Thoracic aorta (tissue), 2 donors: ENCODE measurements around the gene AKIRIN1. TPM values are rescaled to one million over a fixed set of nuclear protein-coding genes. Genes with fewer than 3 reads are reported as not detected.
"Not testable (repeated sequence)": the region's sequence is repeated elsewhere in the genome, so short reads cannot be mapped to it uniquely, and the experiment has no call there.

Experiments used
- ATAC-seq: fragments of 150-250 bp; one replicate; pipeline ENCODE4 v1.8.0; 2017; ENCODE audit warnings: low read depth; ENCODE audit not compliant: insufficient number of reproducible peaks, low FRiP score
- DNase-seq: peaks from one replicate; pipeline ENCODE4 v3.0.0-alpha.2; 2020; ENCODE audit warnings: low spot score
- H3K27ac ChIP-seq, 2 donors: fragments of 200-600 bp; sonication (generic); 1 replicate in 1 of 2; 2 replicates in 1 of 2; pipeline ENCODE4 v1.5.1; 2016; ENCODE audit warnings: mild to moderate bottlenecking in 2 of 2, moderate library complexity in 2 of 2
- H3K27me3 ChIP-seq: fragments of 200-600 bp; sonication (generic); replicated peaks from 2 replicates; pipeline ENCODE4 v1.6.0; 2016; ENCODE audit warnings: mild to moderate bottlenecking; ENCODE audit not compliant: insufficient read depth
- H3K36me3 ChIP-seq: fragments of 200-600 bp; sonication (generic); one replicate; pipeline ENCODE4 v1.5.1; 2016
- H3K4me1 ChIP-seq, 2 donors: fragments of 200-600 bp; sonication (generic); 1 replicate in 1 of 2; 2 replicates in 1 of 2; pipeline versions ENCODE4 v1.5.1 to v1.6.0; 2016; ENCODE audit warnings: low read depth in 2 of 2, mild to moderate bottlenecking in 1 of 2; ENCODE audit not compliant: control insufficient read depth in 1 of 2
- H3K4me3 ChIP-seq: fragments of 200-600 bp; sonication (generic); 2 replicates; pipeline ENCODE4 v1.5.1; 2016; ENCODE audit warnings: mild to moderate bottlenecking
- H3K9me3 ChIP-seq: fragments of 200-600 bp; sonication (generic); 2 replicates; pipeline ENCODE4 v1.5.1; 2016
- CTCF ChIP-seq: fragments of 200-600 bp; sonication (generic); IDR thresholded peaks from one replicate; pipeline ENCODE4 v1.5.1; 2019; ENCODE audit warnings: antibody characterized with exemption
- total RNA-seq, 2 donors: library from RNA; depleted of rRNA; stranded (reverse); fragments of >200 nt; gene quantifications; one replicate each; pipeline versions ENCODE4 v1.1.0 to v1.2.3, GENCODE V29; 2016

Gene AKIRIN1
- total RNA-seq, 2 donors from 2014 or later = 45.8 to 47.8 TPM

- peak overlapping the region; percentile 30 to 68 for H3K27ac ChIP-seq
- no peaks in the 10 kb centered on the region for H3K27me3 ChIP-seq
- DNase-seq (no peak), ATAC-seq (no peak)
- TF ChIP-seq CTCF = no peak
- H3K4me3 ChIP-seq = no peak overlapping the region
- peaks cover 5 to 10% of the 10 kb centered on the region in 2 donors for H3K4me1 ChIP-seq
- no peaks in the 10 kb centered on the region for H3K9me3 ChIP-seq
- no peaks in the 10 kb centered on the region for H3K36me3 ChIP-seq
These were observed 57.8 kb downstream of the AKIRIN1 start for GRCh38 chr1:39048745-39049370.

GRCh38 chr1:39050001-39050400 lies 58.9 kb downstream of the AKIRIN1 start:
- peaks cover 5 to 10% of the 10 kb centered on the region in 2 donors for H3K4me1 ChIP-seq
- H3K9me3 ChIP-seq = no peaks in the 10 kb centered on the region
- ATAC-seq = no peak
- H3K27ac ChIP-seq = no peak overlapping the region
- no peak for TF ChIP-seq CTCF
- no peak overlapping the region for H3K4me3 ChIP-seq
- DNase-seq = no peak
- no peaks in the 10 kb centered on the region for H3K36me3 ChIP-seq
- H3K27me3 ChIP-seq = no peaks in the 10 kb centered on the region

- not testable (repeated sequence) for H3K9me3 ChIP-seq, H3K36me3 ChIP-seq, DNase-seq, H3K27me3 ChIP-seq, H3K4me3 ChIP-seq, ATAC-seq, H3K27ac ChIP-seq
- peaks cover 5 to 10% of the 10 kb centered on the region in 2 donors for H3K4me1 ChIP-seq
These were observed 60.2 kb downstream of the AKIRIN1 start for GRCh38 chr1:39051193-39051850.

GRCh38 chr1:39051956-39052355 lies 60.9 kb downstream of the AKIRIN1 start:
- no peaks in the 10 kb centered on the region for H3K9me3 ChIP-seq
- ATAC-seq (no peak), DNase-seq (no peak)
- no peak overlapping the region for H3K27ac ChIP-seq
- no peak overlapping the region for H3K4me3 ChIP-seq
- H3K36me3 ChIP-seq = no peaks in the 10 kb centered on the region
- no peaks in the 10 kb centered on the region for H3K27me3 ChIP-seq
- H3K4me1 ChIP-seq = peaks cover 3 to 5% of the 10 kb centered on the region in 2 donors
- no peak for TF ChIP-seq CTCF

- ATAC-seq, DNase-seq, H3K4me3 ChIP-seq: not testable (repeated sequence)
These were observed 64.2 kb downstream of the AKIRIN1 start for GRCh38 chr1:39055213-39055710.

More at GRCh38 chr1:39055213-39055710, 64.2 kb downstream of the AKIRIN1 start:
- H3K36me3 ChIP-seq, H3K27me3 ChIP-seq, H3K4me1 ChIP-seq, H3K9me3 ChIP-seq, H3K27ac ChIP-seq: not testable (repeated sequence)

Other genes starting within 250 kb of the AKIRIN1 start
- 10 to 100 TPM; 17.2 to 20.2 TPM for gene RRAGC, start 131.5 kb upstream of the AKIRIN1 start, total RNA-seq
- 1 to 10 TPM; 5.1 to 7.5 TPM for gene MYCBP, start 117.9 kb upstream of the AKIRIN1 start, total RNA-seq
- not detected for gene GJA9, start 109.7 kb upstream of the AKIRIN1 start, total RNA-seq
- gene RHBDL2, start 49.4 kb upstream of the AKIRIN1 start, total RNA-seq = under 1 TPM in 1 of 2 donors, not detected in 1; 0.85 TPM
- 100 to 1,000 TPM; 258 to 346 TPM for gene NDUFS5, start 35.1 kb downstream of the AKIRIN1 start, total RNA-seq
- gene MACF1, start 213.4 kb downstream of the AKIRIN1 start, total RNA-seq = 100 to 1,000 TPM; 604 to 650 TPM